GM12874 (cell line): ENCODE measurements around the gene RGS1.

Source experiments
- TF ChIP-seq, protein P1 (sequence below): IDR thresholded peaks from 2 replicates; pipeline ENCODE4 v1.5.1; 2011; ENCODE audit warnings: low read depth, mild to moderate bottlenecking, control low read depth, low read length, moderate library complexity; ENCODE audit not compliant: insufficient read depth

The RGS1 gene

DNA sequence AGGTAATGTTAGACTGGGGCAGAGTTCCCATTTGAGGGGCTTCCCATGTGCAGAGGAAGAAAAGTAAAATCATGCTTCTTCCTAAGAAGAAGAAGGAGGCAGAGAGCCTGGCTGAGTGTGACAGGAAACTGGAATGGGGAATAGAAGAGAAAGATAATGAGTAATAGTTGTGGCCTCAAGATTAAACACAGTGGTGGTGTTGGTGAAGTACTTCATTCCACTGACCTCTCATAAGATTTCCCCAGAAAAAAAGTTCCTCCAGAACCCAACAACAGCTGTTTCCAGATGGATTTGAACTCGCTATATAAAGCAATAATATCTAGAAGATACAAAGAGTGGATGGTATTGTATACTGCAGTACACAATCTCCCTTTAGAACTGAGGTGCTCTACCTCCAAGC lies 13.0 kb downstream of the RGS1 start:
- TF ChIP-seq, protein P1, sequence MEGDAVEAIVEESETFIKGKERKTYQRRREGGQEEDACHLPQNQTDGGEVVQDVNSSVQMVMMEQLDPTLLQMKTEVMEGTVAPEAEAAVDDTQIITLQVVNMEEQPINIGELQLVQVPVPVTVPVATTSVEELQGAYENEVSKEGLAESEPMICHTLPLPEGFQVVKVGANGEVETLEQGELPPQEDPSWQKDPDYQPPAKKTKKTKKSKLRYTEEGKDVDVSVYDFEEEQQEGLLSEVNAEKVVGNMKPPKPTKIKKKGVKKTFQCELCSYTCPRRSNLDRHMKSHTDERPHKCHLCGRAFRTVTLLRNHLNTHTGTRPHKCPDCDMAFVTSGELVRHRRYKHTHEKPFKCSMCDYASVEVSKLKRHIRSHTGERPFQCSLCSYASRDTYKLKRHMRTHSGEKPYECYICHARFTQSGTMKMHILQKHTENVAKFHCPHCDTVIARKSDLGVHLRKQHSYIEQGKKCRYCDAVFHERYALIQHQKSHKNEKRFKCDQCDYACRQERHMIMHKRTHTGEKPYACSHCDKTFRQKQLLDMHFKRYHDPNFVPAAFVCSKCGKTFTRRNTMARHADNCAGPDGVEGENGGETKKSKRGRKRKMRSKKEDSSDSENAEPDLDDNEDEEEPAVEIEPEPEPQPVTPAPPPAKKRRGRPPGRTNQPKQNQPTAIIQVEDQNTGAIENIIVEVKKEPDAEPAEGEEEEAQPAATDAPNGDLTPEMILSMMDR: no peak

DNA sequence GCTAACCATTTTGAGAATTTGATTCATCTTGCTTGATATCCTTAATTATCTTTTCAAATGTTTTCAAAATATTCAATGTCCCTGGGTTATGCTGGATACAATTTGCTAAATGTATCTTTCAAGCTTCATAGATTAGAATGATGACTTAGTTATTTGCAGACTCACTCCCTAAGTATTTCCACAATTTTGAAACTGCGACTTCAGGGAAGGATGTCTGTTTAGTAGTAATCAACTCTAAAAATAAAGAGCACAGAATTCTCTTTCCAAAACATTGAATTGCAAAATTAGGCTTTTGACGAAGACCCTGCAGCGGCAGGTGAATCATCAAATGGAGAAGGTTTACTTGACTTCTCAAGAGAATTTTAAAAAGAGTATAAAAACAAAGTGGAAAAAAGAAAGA lies 14.2 kb downstream of the RGS1 start:
- TF ChIP-seq, protein P1: no peak

GRCh38 chr1:192592517-192592916 lies 16.9 kb downstream of the RGS1 start:
- TF ChIP-seq, protein P1: no peak

- TF ChIP-seq, protein P1: no peak
Measured at GRCh38 chr1:192592981-192593708, 17.6 kb downstream of the RGS1 start.

DNA sequence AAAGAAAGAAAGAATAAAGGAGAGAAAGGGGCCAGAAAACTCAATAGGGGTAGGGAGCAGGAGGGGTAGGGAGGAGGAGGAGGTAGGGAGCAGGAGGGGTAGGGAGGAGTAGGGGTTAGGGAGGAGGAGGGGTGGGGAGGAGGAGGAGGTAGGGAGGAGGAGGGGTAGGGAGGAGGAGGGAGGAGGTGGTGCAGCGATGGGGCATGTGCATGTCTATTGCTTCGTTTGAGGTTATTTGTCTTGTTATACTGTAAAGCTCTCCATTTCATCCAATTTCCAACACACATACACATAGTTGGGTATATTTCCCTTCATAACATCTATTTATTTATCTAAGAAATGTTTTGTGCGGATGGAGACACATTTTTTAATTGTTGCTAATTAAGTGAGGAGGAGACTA lies 19.7 kb downstream of the RGS1 start:
- TF ChIP-seq, protein P1: no peak

GRCh38 chr1:192598589-192598988 lies 23.0 kb downstream of the RGS1 start:
- TF ChIP-seq, protein P1: no peak

- TF ChIP-seq, protein P1: no peak
Measured at GRCh38 chr1:192600275-192600674, 24.7 kb downstream of the RGS1 start.
